HepG2 (cell line): ENCODE data around the gene DOCK4. TPM values are rescaled to one million over a fixed set of nuclear protein-coding genes. Genes with fewer than 3 reads are reported as not detected.

Experiments
- ATAC-seq: fragments of 200-7000 bp; cut with Tn5 transposase; 3 replicates; pipeline ENCODE4 v1.9.1; 2020; ENCODE audit warnings: mild to moderate bottlenecking, moderate library complexity
- BruUV-seq: library from RNA; stranded (reverse); fragments of 400-500 nt; replicated peaks from 2 replicates; lab custom pipeline; 2021; lab: Mats Ljungman, UMichigan
- CTCF ChIA-PET: fragments of 300-600 bp; formaldehyde crosslinking; extraction: SDS; loops from one replicate; lab custom pipeline; 2021; ENCODE audit warnings: low total read pairs, inconsistent platforms, low intra/inter-chr PET ratio; lab: Yijun Ruan, JAX
- POLR2A ChIA-PET: fragments of 350-600 bp; sonication (Branson Sonifier 250); formaldehyde crosslinking; loops from one replicate; lab custom pipeline; 2020; ENCODE audit warnings: antibody characterized with exemption, inconsistent platforms; lab: Yijun Ruan, JAX
- DNase-seq: peaks from one replicate; pipeline ENCODE4 v3.0.0-alpha.2; 2015; ENCODE audit warnings: low spot score
- FAIRE-seq: peaks from 3 replicates; lab custom pipeline; 2011; peaks lifted over from hg19 to GRCh38; lab: Jason Lieb, UNC
- H2AFZ ChIP-seq: one replicate; pipeline ENCODE4 v1.6.1; 2011; ENCODE audit warnings: low read length, inconsistent platforms
- H3K27ac ChIP-seq: fragments of 300-600 bp; 3 replicates; pipeline ENCODE4 v1.8.0; 2011; ENCODE audit warnings: mixed run types, mild to moderate bottlenecking, mixed read lengths, low read length, inconsistent platforms; ENCODE audit not compliant: insufficient read depth; ENCODE audit errors: extremely low read length
- H3K27me3 ChIP-seq, 2 experiments: fragments of 200-600 bp in 1 of 2; 2 replicates in 1 of 2; 3 replicates in 1 of 2; pipeline versions ENCODE4 v1.6.0 to v1.8.0; 2011; ENCODE audit warnings: low read length in 2 of 2, mild to moderate bottlenecking in 2 of 2, moderate library complexity in 2 of 2, inconsistent platforms in 1 of 2; ENCODE audit not compliant: insufficient read depth in 2 of 2, control insufficient read depth in 1 of 2
- H3K36me3 ChIP-seq, 2 experiments: fragments of 200-600 bp in 1 of 2; replicated peaks in 1 of 2; 2 replicates in 1 of 2; 3 replicates in 1 of 2; pipeline versions ENCODE4 v1.5.1 to v1.8.0; 2011; ENCODE audit warnings: low read length in 2 of 2, inconsistent platforms in 1 of 2; ENCODE audit not compliant: insufficient read depth in 2 of 2, control insufficient read depth in 1 of 2
- H3K4me1 ChIP-seq: 2 replicates; pipeline ENCODE4 v1.5.1; 2012; ENCODE audit warnings: low read length, inconsistent platforms; ENCODE audit not compliant: insufficient read depth
- H3K4me2 ChIP-seq: 2 replicates; pipeline ENCODE4 v1.6.0; 2011; ENCODE audit warnings: low read depth, low read length, inconsistent platforms
- H3K4me3 ChIP-seq, 3 experiments: fragments of 200-600 bp in 1 of 3; sonication (generic), shearing (Covaris generic) in 1 of 3; replicated peaks in 1 of 3; 2 replicates each; pipeline ENCODE4 v1.5.1; 2011 to 2016; ENCODE audit warnings: low read length in 3 of 3, inconsistent platforms in 2 of 3, low read depth in 2 of 3, mild to moderate bottlenecking in 2 of 3, control low read depth in 1 of 3, mixed read lengths in 1 of 3; ENCODE audit not compliant: insufficient read depth in 1 of 3
- H3K79me2 ChIP-seq: one replicate; pipeline ENCODE4 v1.6.1; 2011; ENCODE audit warnings: low read length, inconsistent platforms; ENCODE audit not compliant: insufficient read depth
- H3K9ac ChIP-seq: 2 replicates; pipeline ENCODE4 v1.6.0; 2011; ENCODE audit warnings: mild to moderate bottlenecking, low read depth, low read length, inconsistent platforms; ENCODE audit not compliant: insufficient read depth
- H3K9me3 ChIP-seq: 2 replicates; pipeline ENCODE4 v1.5.1; 2012; ENCODE audit warnings: mild to moderate bottlenecking, low read length
- H4K20me1 ChIP-seq: 2 replicates; pipeline ENCODE4 v1.6.0; 2011; ENCODE audit warnings: inconsistent platforms, mild to moderate bottlenecking, low read length, moderate library complexity; ENCODE audit not compliant: insufficient read depth
- CENPX ChIP-seq: sonication (generic); formaldehyde crosslinking; IDR thresholded peaks from 2 replicates; pipeline ENCODE4 v1.9.0; 2021; ENCODE audit warnings: mild to moderate bottlenecking, missing genetic modification reagents, moderate library complexity
- EP300 ChIP-seq, 3 experiments: sonication (generic) in 1 of 3; formaldehyde crosslinking in 1 of 3; IDR thresholded peaks; 2 replicates each; pipeline versions ENCODE4 v1.5.1 to v1.6.1; 2011 to 2020; ENCODE audit warnings: low read depth in 2 of 3, low read length in 2 of 3, borderline replicate concordance in 1 of 3, improper control_type of control experiment in 1 of 3, mild to moderate bottlenecking in 1 of 3, missing genetic modification reagents in 1 of 3, moderate library complexity in 1 of 3
- FLYWCH1 ChIP-seq: sonication (generic); formaldehyde crosslinking; IDR thresholded peaks from 2 replicates; pipeline ENCODE4 v1.8.1; 2023; ENCODE audit warnings: mild to moderate bottlenecking, missing genetic modification reagents
- FOXA1 ChIP-seq, 2 experiments: fragments of 450-650 bp in 1 of 2; sonication (generic) in 1 of 2; formaldehyde crosslinking in 1 of 2; IDR thresholded peaks; 2 replicates each; pipeline versions ENCODE4 v1.4.0 to v1.6.1; 2016 to 2020; ENCODE audit warnings: missing genetic modification reagents in 1 of 2
- GZF1 ChIP-seq: sonication (generic); formaldehyde crosslinking; IDR thresholded peaks from 2 replicates; pipeline ENCODE4 v1.5.1; 2020; ENCODE audit warnings: mild to moderate bottlenecking, missing genetic modification reagents
- KLF13 ChIP-seq: sonication (generic); formaldehyde crosslinking; IDR thresholded peaks from 2 replicates; pipeline ENCODE4 v1.4.0; 2020; ENCODE audit warnings: mild to moderate bottlenecking, missing genetic modification reagents
- MXI1 ChIP-seq: IDR thresholded peaks from 3 replicates; pipeline ENCODE4 v1.6.1; 2012; ENCODE audit warnings: low read depth, low read length, inconsistent platforms, borderline replicate concordance
- MYPOP ChIP-seq: sonication (generic); formaldehyde crosslinking; IDR thresholded peaks from 2 replicates; pipeline ENCODE4 v1.8.1; 2023; ENCODE audit warnings: mild to moderate bottlenecking, moderate library complexity, missing genetic modification reagents
- NCOR1 ChIP-seq: fragments of 200-600 bp; sonication (generic); IDR thresholded peaks from 2 replicates; pipeline ENCODE4 v1.7.0; 2017; ENCODE audit warnings: antibody characterized with exemption, low read length, borderline replicate concordance
- PPARG ChIP-seq: conservative IDR thresholded peaks from 2 replicates; pipeline ENCODE4 v1.6.1; 2016; ENCODE audit warnings: missing biosample characterization, missing genetic modification reagents
- RARG ChIP-seq: sonication (generic); formaldehyde crosslinking; IDR thresholded peaks from 2 replicates; pipeline ENCODE4 v1.4.0; 2020; ENCODE audit warnings: low read depth, mild to moderate bottlenecking, missing genetic modification reagents
- THAP9 ChIP-seq: sonication (generic); formaldehyde crosslinking; IDR thresholded peaks from 2 replicates; pipeline ENCODE4; 2020; ENCODE audit warnings: missing genetic modification reagents, mild to moderate bottlenecking, borderline replicate concordance
- ZEB1 ChIP-seq: IDR thresholded peaks from 2 replicates; pipeline ENCODE4 v1.6.1; 2012; ENCODE audit warnings: mild to moderate bottlenecking, low read depth, inconsistent platforms; ENCODE audit not compliant: insufficient replicate concordance
- ZNF101 ChIP-seq: sonication (generic); formaldehyde crosslinking; IDR thresholded peaks from 2 replicates; pipeline ENCODE4 v1.4.0; 2020; ENCODE audit warnings: mild to moderate bottlenecking, low read depth, missing genetic modification reagents, borderline replicate concordance
- ZNF180 ChIP-seq: sonication (generic); formaldehyde crosslinking; IDR thresholded peaks from 2 replicates; pipeline ENCODE4 v1.4.0; 2020; ENCODE audit warnings: low read depth, missing genetic modification reagents, borderline replicate concordance
- ZNF468 ChIP-seq: sonication (generic); formaldehyde crosslinking; IDR thresholded peaks from 2 replicates; pipeline ENCODE4 v1.8.0; 2022; ENCODE audit warnings: mild to moderate bottlenecking, moderate library complexity, missing genetic modification reagents
- ZNF589 ChIP-seq: sonication (generic); formaldehyde crosslinking; conservative IDR thresholded peaks from 2 replicates; pipeline ENCODE4 v1.8.0; 2022; ENCODE audit warnings: mild to moderate bottlenecking, moderate library complexity, missing genetic modification reagents
- ZNF878 ChIP-seq: sonication (generic); formaldehyde crosslinking; IDR thresholded peaks from 2 replicates; pipeline ENCODE4 v1.8.1; 2023; ENCODE audit warnings: mild to moderate bottlenecking, missing genetic modification reagents, moderate library complexity
- ZSCAN22 ChIP-seq: sonication (generic); formaldehyde crosslinking; IDR thresholded peaks from 2 replicates; pipeline ENCODE4 v1.4.0; 2020; ENCODE audit warnings: mild to moderate bottlenecking, missing genetic modification reagents
- WGBS: methylation state at CpG from one replicate; pipeline ENCODE4 v1.1.6; 2017; ENCODE audit warnings: low lambda C conversion rate; 5-methylcytosine and 5-hydroxymethylcytosine counted together
- in situ Hi-C: cut with HindIII; loops from 2 replicates; pipeline ENCODE4 v1.10.0; 2017; ENCODE audit warnings: low pct_unique_long_range_greater_than_20kb; ENCODE audit not compliant: extremely low pct_ligation_motif_present
- intact Hi-C: fragments of 100-400 bp; cut with micrococcal nuclease; formaldehyde crosslinking; loops from one replicate; pipeline ENCODE4 v1.10.0; 2022; ENCODE audit not compliant: unreplicated experiment
- polyA plus RNA-seq, 8 experiments: library from polyadenylated mRNA; depleted of rRNA in 3 of 8; stranded (reverse) in 7 of 8; unstranded in 1 of 8; fragments of >200 nt; fragmentation: Illumina TruSeq in 4 of 8; extraction: Trizol in 4 of 8; gene quantifications; 2 replicates each; pipeline versions ENCODE4 v1.2.1 to v1.2.3, GENCODE V29; 2011 to 2016; ENCODE audit warnings: low read depth in 4 of 8, missing spikeins in 1 of 8, mixed read lengths in 1 of 8; ENCODE audit not compliant: insufficient read depth in 1 of 8
- total RNA-seq, 5 experiments: library from RNA; depleted of rRNA; stranded (reverse); fragments of >200 nt; fragmentation: Illumina TruSeq; extraction: Trizol; gene quantifications; 2 replicates each; pipeline ENCODE4 v1.2.3, GENCODE V29; 2016; ENCODE audit warnings: low read depth in 1 of 5

The DOCK4 gene
- total and polyA plus RNA-seq, 2 of the 13 experiments (the other 11 are each of a cell fraction or from before 2014, with no cell fraction given), result 13.5 to 17.4 TPM

GRCh38 chr7:111697771-111698170 lies 508.4 kb downstream of the DOCK4 start:
- Histone ChIP-seq H4K20me1 (no peaks in the 10 kb centered on the region), H3K79me2 (no peaks in the 10 kb centered on the region), H2AFZ (no peak overlapping the region), H3K4me2 (no peak overlapping the region), H3K27me3 (no peaks in the 10 kb centered on the region; a peak in 1 of 5 replicates), H3K4me3 (no peak overlapping the region), H3K9me3 (no peaks in the 10 kb centered on the region), H3K27ac (no peak overlapping the region), H3K9ac (no peak overlapping the region), H3K4me1 (no peaks in the 10 kb centered on the region), H3K36me3 (no peaks in the 10 kb centered on the region)
- CTCF ChIA-PET, result no interaction called here
- no TSS peak for BruUV-seq
- DNase-seq (no peak), FAIRE-seq (no peak), ATAC-seq (no peak)
- WGBS, result 0% methylated on average over 1 of the region's 1 CpG
- intact Hi-C loops, result no loop called here
- POLR2A ChIA-PET, result no interaction called here
- TF ChIP-seq MXI1 (no peak), ZNF878 (no peak), FOXA1 (IDR thresholded peaks at IDR 0.05) (no peak), FOXA1 (CRISPR knock-in tag; IDR thresholded peaks at IDR 0.05) (no peak), CENPX (CRISPR knock-in tag) (no peak), KLF13 (CRISPR knock-in tag) (no peak), ZNF589 (CRISPR knock-in tag) (no peak), ZSCAN22 (CRISPR knock-in tag) (no peak), GZF1 (CRISPR knock-in tag) (no peak), RARG (CRISPR knock-in tag) (no peak), ZNF180 (CRISPR knock-in tag) (no peak), ZNF468 (no peak), ZNF101 (CRISPR knock-in tag) (no peak), NCOR1 (no peak), MYPOP (no peak), THAP9 (CRISPR knock-in tag) (no peak), EP300 (IDR thresholded peaks at IDR 0.05; ENCODE audit: low read depth in 2 of 2, low read length in 2 of 2) (no peak), EP300 (CRISPR knock-in tag; IDR thresholded peaks at IDR 0.05; ENCODE audit: borderline replicate concordance) (no peak), PPARG (no peak), FLYWCH1 (no peak), ZEB1 (no peak)
- in situ Hi-C loops, result no loop called here
